Common myeloid progenitor, CD34-positive (primary cell): ENCODE data around the gene SV2B.

Source experiments
- CTCF ChIA-PET: fragments of 350-600 bp; sonication (Branson Sonifier 250); formaldehyde crosslinking; loops from one replicate; lab custom pipeline; 2021; ENCODE audit warnings: antibody characterized with exemption; lab: Charles Lee
- POLR2A ChIA-PET: fragments of 350-600 bp; sonication (Branson Sonifier 250); formaldehyde crosslinking; loops from one replicate; lab custom pipeline; 2021; ENCODE audit warnings: antibody characterized with exemption; lab: Charles Lee
- DNase-seq, 3 donors: peaks; one replicate each; pipeline versions ENCODE4 v3.0.0 to v3.0.0-alpha.2; 2013
- H3K27ac ChIP-seq, 2 experiments: 1 replicate in 1 of 2; 2 replicates in 1 of 2; pipeline ENCODE4 v1.7.0; 2013; ENCODE audit warnings: inconsistent platforms in 2 of 2, low read length in 2 of 2, mild to moderate bottlenecking in 2 of 2, low read depth in 1 of 2, moderate library complexity in 1 of 2; ENCODE audit not compliant: severe bottlenecking in 2 of 2, insufficient read depth in 1 of 2, poor library complexity in 1 of 2
- H3K27me3 ChIP-seq, 5 experiments: replicated peaks in 2 of 5; 1 replicate in 3 of 5; 2 replicates in 2 of 5; pipeline versions ENCODE4 v1.6.1 to v1.7.0; 2013; ENCODE audit warnings: low read length in 4 of 5, mild to moderate bottlenecking in 2 of 5, moderate library complexity in 2 of 5, inconsistent platforms in 1 of 5; ENCODE audit not compliant: insufficient read depth in 5 of 5, control insufficient read depth in 4 of 5
- H3K36me3 ChIP-seq, 4 experiments: 1 replicate in 2 of 4; 2 replicates in 2 of 4; pipeline versions ENCODE4 v1.6.1 to v1.7.0; 2013; ENCODE audit warnings: low read length in 3 of 4, control low read depth in 1 of 4, mild to moderate bottlenecking in 1 of 4; ENCODE audit not compliant: control insufficient read depth in 4 of 4, insufficient read depth in 4 of 4
- H3K4me1 ChIP-seq, 4 experiments: 1 replicate in 3 of 4; 2 replicates in 1 of 4; pipeline versions ENCODE4 v1.6.1 to v1.7.1; 2013; ENCODE audit warnings: low read length in 3 of 4, mild to moderate bottlenecking in 3 of 4, control low read depth in 1 of 4, inconsistent platforms in 1 of 4, moderate library complexity in 1 of 4; ENCODE audit not compliant: control insufficient read depth in 4 of 4, insufficient read depth in 4 of 4; ENCODE audit errors: control extremely low read depth in 1 of 4
- H3K4me3 ChIP-seq, 7 experiments: 1 replicate in 4 of 7; 2 replicates in 3 of 7; pipeline versions ENCODE4 v1.5.1 to v1.7.0; 2013; ENCODE audit warnings: mild to moderate bottlenecking in 7 of 7, low read length in 6 of 7, moderate library complexity in 6 of 7, inconsistent platforms in 2 of 7, low read depth in 2 of 7, control low read depth in 1 of 7; ENCODE audit not compliant: insufficient read depth in 4 of 7, control insufficient read depth in 1 of 7; ENCODE audit errors: extremely low read depth in 1 of 7
- H3K9me3 ChIP-seq, 5 experiments: 1 replicate in 4 of 5; 2 replicates in 1 of 5; pipeline versions ENCODE4 v1.6.1 to v1.7.1; 2013; ENCODE audit warnings: low read length in 4 of 5, mild to moderate bottlenecking in 2 of 5, inconsistent platforms in 1 of 5, low read depth in 1 of 5, moderate library complexity in 1 of 5; ENCODE audit not compliant: control insufficient read depth in 4 of 5, insufficient read depth in 2 of 5; ENCODE audit errors: control extremely low read depth in 1 of 5
- WGBS: methylation state at CpG from one replicate; pipeline ENCODE4 v1.1.5; 2013; ENCODE audit not compliant: insufficient coverage; 5-methylcytosine and 5-hydroxymethylcytosine counted together

Gene SV2B

GRCh38 chr15:91101608-91101920, 1.5 kb downstream of the SV2B start:
- POLR2A ChIA-PET, result no interaction called here
- Histone ChIP-seq H3K4me1 (peaks cover 0 to 22% (median 21%) of the 10 kb centered on the region in 4 experiments), H3K4me3 (no peak overlapping the region), H3K36me3 (no peaks in the 10 kb centered on the region), H3K27ac (no peak overlapping the region), H3K9me3 (no peaks in the 10 kb centered on the region), H3K27me3 (peaks cover 32 to 72% (median 46%) of the 10 kb centered on the region in 5 experiments)
- DNase-seq, result no peak
- 91% methylated on average over 4 of the region's 5 CpGs for WGBS
- CTCF ChIA-PET, result no interaction called here

- H3K27me3 ChIP-seq, result peaks cover 31 to 62% (median 42%) of the 10 kb centered on the region in 5 experiments
These were observed 2.7 kb downstream of the SV2B start for GRCh38 chr15:91102546-91103330.

GRCh38 chr15:91104111-91104510, 4.1 kb downstream of the SV2B start:
- ChIA-PET CTCF (no interaction called here), POLR2A (no interaction called here)
- WGBS, result 100% methylated on average over 1 of the region's 1 CpG
- no peak for DNase-seq
- Histone ChIP-seq H3K9me3 (no peaks in the 10 kb centered on the region), H3K27me3 (peaks cover 24 to 48% (median 34%) of the 10 kb centered on the region in 5 experiments), H3K36me3 (no peaks in the 10 kb centered on the region), H3K4me1 (peaks cover 0 to 21% (median 20%) of the 10 kb centered on the region in 4 experiments), H3K27ac (no peak overlapping the region), H3K4me3 (no peak overlapping the region)

More at GRCh38 chr15:91102546-91103330, 2.7 kb downstream of the SV2B start:
- H3K27ac ChIP-seq, result no peak overlapping the region
- peaks cover 0 to 22% (median 21%) of the 10 kb centered on the region in 4 experiments for H3K4me1 ChIP-seq
- no peak overlapping the region for H3K4me3 ChIP-seq
- no peaks in the 10 kb centered on the region for H3K9me3 ChIP-seq
- ChIA-PET CTCF (no interaction called here), POLR2A (no interaction called here)
- no peaks in the 10 kb centered on the region for H3K36me3 ChIP-seq
- DNase-seq, result no peak
- WGBS, result 68% methylated on average over 3 of the region's 6 CpGs

- ChIA-PET POLR2A (no interaction called here), CTCF (interaction anchor here (1.5 to 1.6 kb wide), 2 partner anchors 9 to 20 kb away, joined by 4 read pairs; partner anchors contain the start of gene SV2B)
- H3K36me3 ChIP-seq, result no peaks in the 10 kb centered on the region
- DNase-seq, result no peak
- no peak overlapping the region for H3K4me3 ChIP-seq
- no peak overlapping the region for H3K27ac ChIP-seq
- H3K9me3 ChIP-seq, result no peaks in the 10 kb centered on the region
- H3K27me3 ChIP-seq, result peaks cover 6 to 17% (median 9%) of the 10 kb centered on the region in 5 experiments
- no peaks in the 10 kb centered on the region for H3K4me1 ChIP-seq
- WGBS, result 94% methylated on average over 2 of the region's 4 CpGs
These were observed 8.4 kb downstream of the SV2B start for GRCh38 chr15:91108421-91108820.

GRCh38 chr15:91109885-91110284, 9.8 kb downstream of the SV2B start:
- POLR2A ChIA-PET, result no interaction called here
- Histone ChIP-seq H3K4me1 (no peaks in the 10 kb centered on the region), H3K36me3 (no peaks in the 10 kb centered on the region), H3K4me3 (no peak overlapping the region), H3K9me3 (no peaks in the 10 kb centered on the region), H3K27ac (no peak overlapping the region), H3K27me3 (peaks cover 4 to 17% (median 9%) of the 10 kb centered on the region in 5 experiments)
- 97% methylated on average over 5 of the region's 6 CpGs for WGBS
- CTCF ChIA-PET, result interaction anchor here (1.6 kb wide), 1 partner anchor 10 kb away, joined by 4 read pairs; the partner anchor contains the start of gene SV2B
- no peak for DNase-seq

DNA sequence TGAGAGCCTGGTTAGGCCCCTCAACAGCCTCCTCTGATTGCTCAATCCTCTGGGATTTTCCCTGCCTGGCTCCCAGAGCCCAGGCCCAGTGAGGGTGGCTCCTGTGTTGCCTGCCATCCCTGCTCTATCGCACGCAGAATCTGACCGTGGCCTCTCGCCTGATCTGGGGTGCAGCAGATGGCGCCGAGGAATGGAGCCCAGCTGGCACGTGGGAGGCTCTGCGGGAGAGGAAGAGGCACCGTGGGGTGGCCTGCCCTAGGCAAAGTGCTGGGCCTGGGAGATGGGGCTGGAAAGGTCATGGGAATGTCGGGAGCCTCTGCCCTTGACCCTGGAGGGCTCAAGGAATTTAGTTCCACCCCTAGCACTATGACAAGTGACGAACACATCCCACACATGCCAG, 10.3 kb downstream of the SV2B start:
- no peaks in the 10 kb centered on the region for H3K9me3 ChIP-seq
- H3K36me3 ChIP-seq, result no peaks in the 10 kb centered on the region
- 94% methylated on average over 10 of the region's 11 CpGs for WGBS
- H3K4me1 ChIP-seq, result no peaks in the 10 kb centered on the region
- ChIA-PET POLR2A (no interaction called here), CTCF (no interaction called here)
- H3K27ac ChIP-seq, result no peak overlapping the region
- peaks cover 4 to 17% (median 12%) of the 10 kb centered on the region in 5 experiments for H3K27me3 ChIP-seq
- no peak overlapping the region for H3K4me3 ChIP-seq
- no peak for DNase-seq

DNA sequence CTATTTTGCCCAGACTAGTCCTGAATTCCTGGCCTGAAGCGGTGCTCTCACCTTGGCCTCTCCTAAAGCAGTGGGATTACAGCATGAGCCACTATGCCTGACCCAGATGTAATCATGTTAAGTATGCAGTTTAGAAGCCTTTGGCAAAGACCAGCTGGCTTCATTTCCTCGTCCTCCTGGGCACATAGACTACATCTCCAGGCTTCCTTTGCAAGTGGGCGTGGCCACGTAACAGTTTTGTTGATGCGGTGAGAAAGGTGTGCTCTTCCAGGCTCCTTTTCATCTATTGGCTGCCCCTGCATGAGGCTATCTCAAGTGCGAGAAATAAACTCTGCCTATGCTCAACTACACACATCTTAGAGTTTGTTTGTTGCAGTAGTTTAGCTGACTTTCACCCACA, 13.0 kb downstream of the SV2B start:
- H3K4me3 ChIP-seq, result no peak overlapping the region
- peaks cover 7 to 20% (median 15%) of the 10 kb centered on the region in 5 experiments for H3K27me3 ChIP-seq
- no peaks in the 10 kb centered on the region for H3K36me3 ChIP-seq
- peaks cover 0 to 2% (median 0%) of the 10 kb centered on the region in 5 experiments for H3K9me3 ChIP-seq
- no peak overlapping the region for H3K27ac ChIP-seq
- 90% methylated on average over 6 of the region's 6 CpGs for WGBS
- DNase-seq, result no peak
- POLR2A ChIA-PET, result no interaction called here
- H3K4me1 ChIP-seq, result no peaks in the 10 kb centered on the region
- CTCF ChIA-PET, result interaction anchor here (1.2 kb wide), 1 partner anchor 10 kb away, joined by 3 read pairs; no protein-coding TSS in a partner anchor
